PC-9 (cell line): ENCODE data around the gene GAD2. TPM values are rescaled to one million over a fixed set of nuclear protein-coding genes. Genes with fewer than 3 reads are reported as not detected.

Experiments used
- BruUV-seq: library from RNA; stranded (reverse); fragments of 400-500 nt; replicated peaks from 2 replicates; lab custom pipeline; 2021; lab: Mats Ljungman, UMichigan
- CTCF ChIA-PET: fragments of 300-600 bp; sonication (Branson Sonifier 250); formaldehyde crosslinking; loops from one replicate; lab custom pipeline; 2022; ENCODE audit warnings: antibody characterized with exemption; lab: Charles Lee
- POLR2A ChIA-PET: fragments of 300-600 bp; sonication (Branson Sonifier 250); formaldehyde crosslinking; loops from one replicate; lab custom pipeline; 2022; ENCODE audit warnings: antibody characterized with exemption; ENCODE audit not compliant: unreplicated experiment; lab: Charles Lee
- DNase-seq, 2 experiments: peaks; one replicate each; pipeline versions ENCODE4 v3.0.0 to v3.0.0-alpha.2; 2015 to 2022; ENCODE audit warnings: mixed read lengths in 1 of 2
- H2AFZ ChIP-seq: fragments of 200-600 bp; sonication (generic); 2 replicates; pipeline ENCODE4 v1.8.1; 2017; ENCODE audit warnings: antibody characterized with exemption
- H3F3A ChIP-seq: fragments of 200-600 bp; sonication (generic); 2 replicates; pipeline ENCODE4 v1.8.1; 2017; ENCODE audit warnings: antibody characterized with exemption, mild to moderate bottlenecking, low read depth; ENCODE audit not compliant: insufficient read depth
- H3K27ac ChIP-seq: fragments of 200-600 bp; sonication (generic); 2 replicates; pipeline ENCODE4 v1.6.1; 2016; ENCODE audit warnings: mixed run types
- H3K27me3 ChIP-seq: fragments of 200-600 bp; sonication (generic); 2 replicates; pipeline ENCODE4 v1.6.1; 2016; ENCODE audit warnings: low read depth, mixed run types; ENCODE audit not compliant: insufficient read depth
- H3K36me3 ChIP-seq: fragments of 200-600 bp; sonication (generic); 2 replicates; pipeline ENCODE4 v1.6.1; 2016; ENCODE audit warnings: low read depth, mixed run types
- H3K4me1 ChIP-seq: fragments of 200-600 bp; sonication (generic); replicated peaks from 2 replicates; pipeline ENCODE4 v1.6.1; 2016; ENCODE audit warnings: mixed run types; ENCODE audit not compliant: insufficient read depth
- H3K4me2 ChIP-seq: fragments of 200-600 bp; sonication (generic); 2 replicates; pipeline ENCODE4 v1.6.1; 2017; ENCODE audit warnings: mixed run types
- H3K4me3 ChIP-seq: fragments of 200-600 bp; sonication (generic); 2 replicates; pipeline ENCODE4 v1.6.1; 2016; ENCODE audit warnings: mixed run types
- H3K79me2 ChIP-seq: fragments of 200-600 bp; sonication (generic); 2 replicates; pipeline ENCODE4 v1.6.1; 2017; ENCODE audit warnings: low read depth, mixed run types
- H3K9me2 ChIP-seq: fragments of 200-600 bp; sonication (generic); 2 replicates; pipeline ENCODE4 v1.8.1; 2017; ENCODE audit warnings: mild to moderate bottlenecking; ENCODE audit not compliant: insufficient read depth
- H3K9me3 ChIP-seq: fragments of 200-600 bp; sonication (generic); 2 replicates; pipeline ENCODE4 v1.8.1; 2016; ENCODE audit warnings: low read depth; ENCODE audit not compliant: insufficient read depth
- H4K20me1 ChIP-seq: fragments of 200-600 bp; sonication (generic); 2 replicates; pipeline ENCODE4 v1.8.1; 2017; ENCODE audit not compliant: insufficient read depth
- CTCF ChIP-seq: fragments of 200-600 bp; sonication (generic); conservative IDR thresholded peaks from 2 replicates; pipeline ENCODE4 v1.6.1; 2017; ENCODE audit warnings: mixed run types, antibody characterized with exemption, mild to moderate bottlenecking, moderate library complexity
- EZH2 ChIP-seq: fragments of 200-600 bp; sonication (generic); IDR thresholded peaks from 2 replicates; pipeline ENCODE4 v1.8.0; 2017; ENCODE audit warnings: antibody characterized with exemption, low read depth
- intact Hi-C: fragments of 100-400 bp; cut with micrococcal nuclease; formaldehyde crosslinking; loops from one replicate; pipeline ENCODE4 v1.10.0; 2022; ENCODE audit not compliant: unreplicated experiment
- total RNA-seq: library from RNA; stranded (reverse); gene quantifications from 2 replicates; pipeline ENCODE4 v1.2.3, GENCODE V29; 2021

The GAD2 gene
- total RNA-seq, 1 experiment from 2014 or later, result not detected

GRCh38 chr10:26314265-26315013 is 97.9 kb downstream of the GAD2 start:
- no TSS peak for BruUV-seq
- no peaks in the 10 kb centered on the region for H3K4me1 ChIP-seq
- POLR2A ChIA-PET, result interaction anchor here (0.5 kb wide), 1 partner anchor 52 kb away, joined by 6 read pairs; no protein-coding TSS in a partner anchor

GRCh38 chr10:26318672-26319071 is 102.1 kb downstream of the GAD2 start:
- TF ChIP-seq EZH2 (no peak), CTCF (no peak)
- H4K20me1 ChIP-seq, result no peaks in the 10 kb centered on the region
- no peaks in the 10 kb centered on the region for H3K36me3 ChIP-seq
- no peak overlapping the region for H3K27ac ChIP-seq
- H3K27me3 ChIP-seq, result peaks cover 24% of the 10 kb centered on the region
- H2AFZ ChIP-seq, result no peak overlapping the region
- no peaks in the 10 kb centered on the region for H3K4me1 ChIP-seq
- H3K9me3 ChIP-seq, result no peaks in the 10 kb centered on the region
- H3F3A ChIP-seq, result no peaks in the 10 kb centered on the region
- H3K4me2 ChIP-seq, result no peak overlapping the region
- H3K9me2 ChIP-seq, result no peaks in the 10 kb centered on the region
- no peaks in the 10 kb centered on the region for H3K79me2 ChIP-seq
- no peak overlapping the region for H3K4me3 ChIP-seq
- intact Hi-C loops, result no loop called here
- CTCF ChIA-PET, result no interaction called here
- POLR2A ChIA-PET, result no interaction called here
- BruUV-seq, result no TSS peak
- no peak for DNase-seq

More at GRCh38 chr10:26314265-26315013, 97.9 kb downstream of the GAD2 start:
- Histone ChIP-seq H4K20me1 (no peaks in the 10 kb centered on the region), H3K9me3 (no peaks in the 10 kb centered on the region), H3K4me2 (no peak overlapping the region), H2AFZ (no peak overlapping the region), H3K4me3 (no peak overlapping the region), H3K27ac (no peak overlapping the region), H3K27me3 (peaks cover 35% of the 10 kb centered on the region), H3F3A (no peaks in the 10 kb centered on the region), H3K36me3 (no peaks in the 10 kb centered on the region), H3K79me2 (no peaks in the 10 kb centered on the region), H3K9me2 (no peaks in the 10 kb centered on the region)
- intact Hi-C loops, result no loop called here
- no peak for TF ChIP-seq EZH2
- CTCF ChIA-PET, result no interaction called here
- DNase-seq, result no peak

GRCh38 chr10:26323219-26323618 is 106.6 kb downstream of the GAD2 start:
- ChIA-PET POLR2A (no interaction called here), CTCF (no interaction called here)
- no peaks in the 10 kb centered on the region for H3K27me3 ChIP-seq
- BruUV-seq, result no TSS peak
- DNase-seq, result no peak
- no peaks in the 10 kb centered on the region for H3F3A ChIP-seq
- H3K9me2 ChIP-seq, result no peaks in the 10 kb centered on the region
- no peaks in the 10 kb centered on the region for H3K79me2 ChIP-seq
- no peaks in the 10 kb centered on the region for H4K20me1 ChIP-seq
- no peak overlapping the region for H3K27ac ChIP-seq
- no peak overlapping the region for H3K4me3 ChIP-seq
- no peaks in the 10 kb centered on the region for H3K9me3 ChIP-seq
- TF ChIP-seq EZH2, result no peak
- no peak for TF ChIP-seq CTCF
- H3K36me3 ChIP-seq, result no peaks in the 10 kb centered on the region
- intact Hi-C loops, result no loop called here
- H3K4me2 ChIP-seq, result no peak overlapping the region
- no peaks in the 10 kb centered on the region for H3K4me1 ChIP-seq
- H2AFZ ChIP-seq, result no peak overlapping the region
